Adrenal gland (tissue), 12 donors: Measurements from ENCODE around the gene BNC2. TPM values are rescaled to one million over a fixed set of nuclear protein-coding genes. Genes with fewer than 3 reads are reported as not detected.

Experiments used
- DNase-seq, 7 donors: peaks; one replicate each; pipeline ENCODE4 v3.0.0-alpha.2; 2019 to 2020
- H3K27ac ChIP-seq, 5 donors: fragments of 200-600 bp; sonication (generic) in 4 of 5; 1 replicate in 3 of 5; 2 replicates in 2 of 5; pipeline versions ENCODE4 v1.5.1 to v1.8.0; 2016 to 2020; ENCODE audit warnings: mild to moderate bottlenecking in 1 of 5
- H3K27me3 ChIP-seq: fragments of 200-600 bp; 2 replicates; pipeline ENCODE4 v1.8.0; 2021
- H3K36me3 ChIP-seq, 2 donors: fragments of 200-600 bp; replicated peaks in 1 of 2; 1 replicate in 1 of 2; 2 replicates in 1 of 2; pipeline versions ENCODE4 v1.5.1 to v1.8.0; 2018 to 2022
- H3K4me1 ChIP-seq, 2 donors: fragments of 200-600 bp; replicated peaks in 1 of 2; 1 replicate in 1 of 2; 2 replicates in 1 of 2; pipeline versions ENCODE4 v1.5.1 to v1.8.0; 2018 to 2021
- H3K4me3 ChIP-seq, 4 donors: fragments of 200-600 bp; sonication (generic) in 3 of 4; one replicate each; pipeline ENCODE4 v1.5.1; 2016 to 2018
- H3K9me3 ChIP-seq, 3 donors: fragments of 200-600 bp; sonication (generic) in 1 of 3; replicated peaks in 1 of 3; 1 replicate in 2 of 3; 2 replicates in 1 of 3; pipeline versions ENCODE4 v1.5.1 to v1.8.0; 2016 to 2021
- CTCF ChIP-seq, 6 experiments: fragments of 450-650 bp in 4 of 6; fragments of 200-600 bp in 2 of 6; sonication (generic) in 1 of 6; IDR thresholded peaks; 1 replicate in 5 of 6; 2 replicates in 1 of 6; pipeline versions ENCODE4 v1.5.1 to v1.8.0; 2016 to 2021; ENCODE audit warnings: antibody characterized with exemption in 6 of 6, mild to moderate bottlenecking in 2 of 6, moderate library complexity in 1 of 6
- POLR2A ChIP-seq, 2 donors: fragments of 450-650 bp; IDR thresholded peaks; one replicate each; pipeline ENCODE4 v1.6.1; 2017; ENCODE audit warnings: antibody characterized with exemption in 2 of 2, mild to moderate bottlenecking in 2 of 2, moderate library complexity in 1 of 2
- WGBS, 4 donors: extraction: QIAGEN DNeasy Blood & Tissue Kit in 2 of 4; methylation state at CpG; one replicate each; pipeline versions ENCODE4 v1.1.5 to v1.1.7; 2013 to 2017; 5-methylcytosine and 5-hydroxymethylcytosine counted together
- intact Hi-C, 2 donors: fragments of 100-400 bp; cut with DNase I; formaldehyde crosslinking; loops; one replicate each; pipeline versions ENCODE4 v1.14.1 to v1.15.0; 2022 to 2023
- polyA plus RNA-seq, 3 donors: library from polyadenylated mRNA; stranded (reverse); fragments of 200-250 nt in 2 of 3; fragments of 350-450 nt in 1 of 3; fragmentation: Illumina TruSeq in 1 of 3; extraction: RNeasy Lipid Tissue Mini Kit (QIAGEN cat#74804) in 1 of 3; gene quantifications; one replicate each; pipeline ENCODE4 v1.2.3, GENCODE V29; 2013 to 2014
- total RNA-seq, 9 donors: library from RNA; depleted of rRNA in 4 of 9; stranded (reverse); fragments of >200 nt in 4 of 9; fragments of 120-200 nt in 1 of 9; fragmentation: NEBNext Ultra II Directional in 1 of 9; extraction: Animal tissue kit (Norgen Biotek cat#: 25700) in 1 of 9; gene quantifications; one replicate each; pipeline versions ENCODE4 v1.1.0 to v1.2.4, GENCODE V29; 2013 to 2023
- donor health status: healthy with polysubstance abuse.
- donor health status: Bipolar disorder and iron deficiency.
- donor health status: DM: yes; HTN: yes; CAD: no.
- donor health status: DM: no; HTN: no; CAD: no.
- donor health status: DM: no; HTN: no; CAD: no.
- donor health status: DM: yes; HTN: yes; CAD: no.

BNC2 gene
- total and polyA plus RNA-seq, 12 donors: 1.1 to 11.1 (median 5.0) TPM

DNA sequence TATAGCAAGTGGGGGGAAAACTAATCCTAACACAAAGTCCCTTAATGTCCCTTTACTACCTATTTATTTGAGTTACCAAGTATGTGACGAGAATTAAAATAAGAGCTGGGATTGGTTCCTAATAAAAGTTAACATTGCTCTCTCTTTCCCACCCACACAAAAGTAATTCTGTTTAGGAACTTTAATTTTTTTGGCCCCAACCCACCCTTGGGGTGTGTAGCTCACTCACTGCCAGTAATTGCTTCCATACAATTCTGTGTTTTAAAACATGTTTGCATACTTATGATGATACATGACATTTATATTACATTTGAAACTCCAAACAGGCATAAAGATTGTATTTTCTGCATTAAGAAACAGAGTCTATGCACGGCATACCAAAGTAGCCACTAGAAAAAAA lies 106.5 kb downstream of the BNC2 start:
- TF ChIP-seq POLR2A (IDR thresholded peaks at IDR 0.05) (no peak), CTCF (IDR thresholded peaks at IDR 0.05) (no peak)
- no peak overlapping the region for H3K4me3 ChIP-seq
- WGBS, 4 donors: 80 to 84% (median 84%) methylated on average over 2 of the region's 2 CpGs

GRCh38 chr9:16755467-16756160 lies 114.9 kb downstream of the BNC2 start:
- intact Hi-C loops: no loop called here
- DNase-seq: no peak
- no peaks in the 10 kb centered on the region for H3K27me3 ChIP-seq
- 78 to 90% (median 84%) methylated on average over 8 of the region's 8 CpGs for WGBS, 4 donors
- no peaks in the 10 kb centered on the region for H3K36me3 ChIP-seq
- no peaks in the 10 kb centered on the region for H3K4me1 ChIP-seq
- no peak overlapping the region for H3K4me3 ChIP-seq
- no peak for TF ChIP-seq CTCF (IDR thresholded peaks at IDR 0.05)
- no peak for TF ChIP-seq POLR2A (IDR thresholded peaks at IDR 0.05)
- H3K9me3 ChIP-seq: no peaks in the 10 kb centered on the region
- no peak overlapping the region for H3K27ac ChIP-seq

More for the DNA sequence above, 106.5 kb downstream of the BNC2 start:
- Histone ChIP-seq H3K4me1 (no peaks in the 10 kb centered on the region), H3K36me3 (no peaks in the 10 kb centered on the region), H3K27me3 (no peaks in the 10 kb centered on the region), H3K9me3 (no peaks in the 10 kb centered on the region), H3K27ac (no peak overlapping the region)
- no peak for DNase-seq
- intact Hi-C loops: no loop called here

DNA sequence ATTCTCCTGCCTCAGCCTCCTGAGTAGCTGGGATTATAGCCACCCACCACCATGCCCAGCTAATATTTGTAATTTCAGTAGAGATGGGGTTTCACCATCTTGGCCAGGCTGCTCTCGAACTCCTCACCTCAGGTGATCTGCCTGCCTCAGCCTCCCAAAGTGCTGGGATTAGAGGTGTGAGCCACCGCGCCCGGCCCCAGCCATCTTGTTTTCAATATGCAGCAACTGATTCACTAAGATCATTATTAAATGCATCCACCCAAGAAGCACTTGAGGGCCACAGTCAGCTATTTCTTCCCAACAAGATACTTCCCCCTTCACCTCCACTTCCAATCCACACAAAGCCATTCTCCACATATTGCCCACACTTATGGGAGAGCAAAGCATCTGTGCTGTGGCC lies 115.8 kb downstream of the BNC2 start:
- H3K36me3 ChIP-seq: no peaks in the 10 kb centered on the region
- WGBS, 4 donors: 93 to 97% (median 95%) methylated on average over 4 of the region's 4 CpGs
- no peak for TF ChIP-seq CTCF (IDR thresholded peaks at IDR 0.05)
- TF ChIP-seq POLR2A (IDR thresholded peaks at IDR 0.05): no peak
- H3K9me3 ChIP-seq: no peaks in the 10 kb centered on the region
- no peaks in the 10 kb centered on the region for H3K27me3 ChIP-seq
- H3K4me3 ChIP-seq: no peak overlapping the region
- H3K27ac ChIP-seq: no peak overlapping the region
- no peak for DNase-seq
- H3K4me1 ChIP-seq: no peaks in the 10 kb centered on the region
- intact Hi-C loops: no loop called here

GRCh38 chr9:16753256-16753655 lies 117.2 kb downstream of the BNC2 start:
- H3K27ac ChIP-seq: no peak overlapping the region
- H3K4me3 ChIP-seq: no peak overlapping the region
- no peaks in the 10 kb centered on the region for H3K36me3 ChIP-seq
- TF ChIP-seq CTCF (IDR thresholded peaks at IDR 0.05): no peak
- TF ChIP-seq POLR2A (IDR thresholded peaks at IDR 0.05): no peak
- no peaks in the 10 kb centered on the region for H3K27me3 ChIP-seq
- no peak for DNase-seq
- 61 to 85% (median 73%) methylated on average over 2 of the region's 2 CpGs for WGBS, 4 donors
- intact Hi-C loops: no loop called here
- no peaks in the 10 kb centered on the region for H3K9me3 ChIP-seq
- H3K4me1 ChIP-seq: no peaks in the 10 kb centered on the region
